HUDEP-2 (cell line): Measurements from ENCODE around the gene PPIE.

Experiments
- DNase-seq, 76 experiments: peaks; one replicate each; lab custom pipeline; 2025; ENCODE audit not compliant: unreplicated experiment in 76 of 76; lab: John Stamatoyannopoulos, UW

PPIE gene

GRCh38 chr1:39738622-39739366, at the start of gene PPIE:
TSS of gene PPIE (plus strand) at chr1:39738882. CDS start at chr1:39738901, 19 bp downstream.
- DNase-seq = peak in 74 of 76 experiments; percentile 47 to 98 (median 91)

- DNase-seq = no peak
Observed at GRCh38 chr1:39689214-39689613, 49.5 kb upstream of the PPIE start.

- no peak for DNase-seq
Observed at GRCh38 chr1:39689635-39690034, 49.0 kb upstream of the PPIE start.

GRCh38 chr1:39690225-39690624, 48.5 kb upstream of the PPIE start:
- DNase-seq = no peak

- DNase-seq = no peak
Observed at GRCh38 chr1:39690794-39691382, 47.8 kb upstream of the PPIE start.

- DNase-seq = peak in 74 of 76 experiments; percentile 13 to 89 (median 76)
Observed at GRCh38 chr1:39691383-39692151, 47.1 kb upstream of the PPIE start, which contains the start of gene HPCAL4. TSS of gene HPCAL4 (minus strand) at chr1:39691433. CDS start at chr1:39684603, 6,830 bp downstream.

GRCh38 chr1:39692152-39693074, 46.3 kb upstream of the PPIE start:
- DNase-seq = peak in 1 of 76 experiments; percentile 1

GRCh38 chr1:39694026-39694425, 44.7 kb upstream of the PPIE start:
- DNase-seq = no peak

GRCh38 chr1:39695016-39695415, 43.7 kb upstream of the PPIE start:
- DNase-seq = no peak

- DNase-seq = no peak
Observed at GRCh38 chr1:39696448-39696847, 42.2 kb upstream of the PPIE start.

GRCh38 chr1:39698568-39698967, 40.1 kb upstream of the PPIE start:
- DNase-seq = no peak

GRCh38 chr1:39699419-39699818, 39.3 kb upstream of the PPIE start:
- no peak for DNase-seq

- no peak for DNase-seq
Observed at GRCh38 chr1:39700348-39700747, 38.3 kb upstream of the PPIE start.

GRCh38 chr1:39701049-39701439, 37.6 kb upstream of the PPIE start:
- DNase-seq = no peak

GRCh38 chr1:39704757-39705156, 33.9 kb upstream of the PPIE start:
- no peak for DNase-seq

GRCh38 chr1:39707506-39707905, 31.2 kb upstream of the PPIE start:
- no peak for DNase-seq

GRCh38 chr1:39711104-39711965, 27.3 kb upstream of the PPIE start:
- peak in 69 of 76 experiments; percentile 7 to 89 (median 53) for DNase-seq

GRCh38 chr1:39711966-39712340, 26.7 kb upstream of the PPIE start:
- DNase-seq = no peak

GRCh38 chr1:39713557-39713956, 25.1 kb upstream of the PPIE start:
- no peak for DNase-seq
